HG02623 (cell line): ENCODE results near the gene ZNF555.

Experiments used
- ATAC-seq: cut with Tn5 transposase; IDR thresholded peaks from one replicate; pipeline ENCODE4 v1.9.1; 2021; ENCODE audit warnings: moderate library complexity; ENCODE audit not compliant: unreplicated experiment

ZNF555 gene

GRCh38 chr19:2822846-2823245, 18.4 kb upstream of the ZNF555 start:
- no peak for ATAC-seq

- no peak for ATAC-seq
Observed at GRCh38 chr19:2823646-2824045, 17.6 kb upstream of the ZNF555 start.

- no peak for ATAC-seq
Observed at GRCh38 chr19:2824129-2824528, 17.1 kb upstream of the ZNF555 start.

GRCh38 chr19:2827022-2827421, 14.3 kb upstream of the ZNF555 start:
- no peak for ATAC-seq

- ATAC-seq, result no peak
Observed at GRCh38 chr19:2827840-2828489, 13.3 kb upstream of the ZNF555 start.

- ATAC-seq, result no peak
Observed at GRCh38 chr19:2834294-2834871, 6.9 kb upstream of the ZNF555 start.

- no peak for ATAC-seq
Observed at GRCh38 chr19:2837430-2837829, 3.8 kb upstream of the ZNF555 start.

GRCh38 chr19:2841855-2842574, 740 bp downstream of the ZNF555 start:
- peak; percentile 8 for ATAC-seq

GRCh38 chr19:2845107-2845506, 3.8 kb downstream of the ZNF555 start:
- ATAC-seq, result no peak

GRCh38 chr19:2846180-2846894, 5.1 kb downstream of the ZNF555 start:
- ATAC-seq, result no peak

GRCh38 chr19:2847507-2847906, 6.2 kb downstream of the ZNF555 start:
- no peak for ATAC-seq

GRCh38 chr19:2848616-2849015, 7.3 kb downstream of the ZNF555 start:
- ATAC-seq, result no peak

- no peak for ATAC-seq
Observed at GRCh38 chr19:2850256-2850925, 9.1 kb downstream of the ZNF555 start.

GRCh38 chr19:2852598-2852997, 11.3 kb downstream of the ZNF555 start:
- ATAC-seq, result no peak

GRCh38 chr19:2853015-2853606, 11.8 kb downstream of the ZNF555 start:
- ATAC-seq, result no peak

- no peak for ATAC-seq
Observed at GRCh38 chr19:2854849-2855248, 13.6 kb downstream of the ZNF555 start.

- no peak for ATAC-seq
Observed at GRCh38 chr19:2856457-2857050, 15.3 kb downstream of the ZNF555 start.

GRCh38 chr19:2858864-2859263, 17.6 kb downstream of the ZNF555 start:
- no peak for ATAC-seq

GRCh38 chr19:2863816-2864215, 22.5 kb downstream of the ZNF555 start:
- ATAC-seq, result no peak

- no peak for ATAC-seq
Observed at GRCh38 chr19:2865334-2866100, 24.2 kb downstream of the ZNF555 start.
